ENCODE results near the gene IL15RA. TPM values are rescaled to one million over a fixed set of nuclear protein-coding genes. Genes with fewer than 3 reads are reported as not detected.
"Not testable (repeated sequence)": the region's sequence is repeated elsewhere in the genome, so short reads cannot be mapped to it uniquely, and the experiment has no call there.

IL15RA gene
- total RNA-seq, 4 donors from 2014 or later: 10.6 to 34.3 (median 22.8) TPM

- Histone ChIP-seq H3K4me3 (replicated peaks in 1 of 3) (no peak overlapping the region), H3K27me3 (no peaks in the 10 kb centered on the region), H3K36me3 (peaks cover 82 to 90% of the 10 kb centered on the region in 2 donors), H3K27ac (no peak overlapping the region), H3K4me1 (no peaks in the 10 kb centered on the region), H3K9me3 (no peaks in the 10 kb centered on the region)
- WGBS, 2 donors: 93 to 97% methylated on average over 4 of the region's 4 CpGs
- intact Hi-C loops (cut with DNase I): no loop called here
- DNase-seq: no peak
- no peak for TF ChIP-seq POLR2A (IDR thresholded peaks at IDR 0.05)
- TF ChIP-seq, protein P1, sequence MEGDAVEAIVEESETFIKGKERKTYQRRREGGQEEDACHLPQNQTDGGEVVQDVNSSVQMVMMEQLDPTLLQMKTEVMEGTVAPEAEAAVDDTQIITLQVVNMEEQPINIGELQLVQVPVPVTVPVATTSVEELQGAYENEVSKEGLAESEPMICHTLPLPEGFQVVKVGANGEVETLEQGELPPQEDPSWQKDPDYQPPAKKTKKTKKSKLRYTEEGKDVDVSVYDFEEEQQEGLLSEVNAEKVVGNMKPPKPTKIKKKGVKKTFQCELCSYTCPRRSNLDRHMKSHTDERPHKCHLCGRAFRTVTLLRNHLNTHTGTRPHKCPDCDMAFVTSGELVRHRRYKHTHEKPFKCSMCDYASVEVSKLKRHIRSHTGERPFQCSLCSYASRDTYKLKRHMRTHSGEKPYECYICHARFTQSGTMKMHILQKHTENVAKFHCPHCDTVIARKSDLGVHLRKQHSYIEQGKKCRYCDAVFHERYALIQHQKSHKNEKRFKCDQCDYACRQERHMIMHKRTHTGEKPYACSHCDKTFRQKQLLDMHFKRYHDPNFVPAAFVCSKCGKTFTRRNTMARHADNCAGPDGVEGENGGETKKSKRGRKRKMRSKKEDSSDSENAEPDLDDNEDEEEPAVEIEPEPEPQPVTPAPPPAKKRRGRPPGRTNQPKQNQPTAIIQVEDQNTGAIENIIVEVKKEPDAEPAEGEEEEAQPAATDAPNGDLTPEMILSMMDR (IDR thresholded peaks at IDR 0.05): no peak
Observed at GRCh38 chr10:5913736-5914135, 63.6 kb downstream of the IL15RA start.

GRCh38 chr10:5911670-5912069 is 65.7 kb downstream of the IL15RA start:
- Histone ChIP-seq H3K4me1 (no peaks in the 10 kb centered on the region), H3K36me3 (peaks cover 63 to 69% of the 10 kb centered on the region in 2 donors), H3K9me3 (no peaks in the 10 kb centered on the region), H3K4me3 (replicated peaks in 1 of 3) (no peak overlapping the region), H3K27me3 (no peaks in the 10 kb centered on the region), H3K27ac (no peak overlapping the region)
- DNase-seq: no peak
- TF ChIP-seq POLR2A (IDR thresholded peaks at IDR 0.05): no peak
- TF ChIP-seq, protein P1 (IDR thresholded peaks at IDR 0.05): no peak
- 92 to 98% methylated on average over 4 of the region's 4 CpGs for whole genome bisulfite sequencing, 2 donors
- intact Hi-C loops (cut with DNase I): no loop called here

DNA sequence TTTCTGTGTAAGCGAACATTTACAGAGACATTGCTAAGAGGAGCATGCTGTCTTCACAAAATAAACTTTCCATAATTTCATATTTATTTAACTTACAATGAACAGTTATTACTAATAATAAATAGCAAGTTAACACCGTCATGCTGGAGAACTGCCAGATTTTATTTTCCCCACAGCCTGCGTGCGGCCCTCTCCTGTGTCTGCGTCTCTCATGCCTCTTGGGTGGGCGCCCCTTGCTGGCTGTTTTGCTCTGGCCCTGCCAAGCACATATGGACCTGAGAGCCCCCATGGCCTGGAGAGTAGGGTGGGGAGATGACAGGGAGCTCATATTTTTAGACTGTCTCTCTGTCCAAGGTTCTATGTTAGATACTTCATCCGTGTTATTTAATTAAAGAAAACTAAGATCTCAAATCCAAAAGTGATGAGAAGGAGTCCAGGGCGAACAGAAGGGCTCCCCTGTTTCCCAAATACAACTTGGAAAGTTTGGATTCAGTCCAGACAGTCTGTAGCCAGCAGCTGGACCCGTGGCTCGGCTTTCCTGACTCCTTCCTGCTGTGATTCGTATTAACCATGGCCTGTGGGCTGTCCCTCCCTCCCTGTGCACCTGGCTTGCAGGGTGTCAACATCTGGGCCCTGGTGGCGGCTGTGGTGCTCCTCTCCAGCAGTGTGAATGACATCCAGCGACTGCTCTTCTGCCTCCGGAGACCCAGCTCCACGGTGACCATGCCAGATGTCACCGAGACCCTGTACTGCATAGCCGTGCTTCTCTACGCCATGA is 66.8 kb downstream of the IL15RA start:
- H3K4me1 ChIP-seq: no peaks in the 10 kb centered on the region
- no peak overlapping the region for H3K27ac ChIP-seq

DNA sequence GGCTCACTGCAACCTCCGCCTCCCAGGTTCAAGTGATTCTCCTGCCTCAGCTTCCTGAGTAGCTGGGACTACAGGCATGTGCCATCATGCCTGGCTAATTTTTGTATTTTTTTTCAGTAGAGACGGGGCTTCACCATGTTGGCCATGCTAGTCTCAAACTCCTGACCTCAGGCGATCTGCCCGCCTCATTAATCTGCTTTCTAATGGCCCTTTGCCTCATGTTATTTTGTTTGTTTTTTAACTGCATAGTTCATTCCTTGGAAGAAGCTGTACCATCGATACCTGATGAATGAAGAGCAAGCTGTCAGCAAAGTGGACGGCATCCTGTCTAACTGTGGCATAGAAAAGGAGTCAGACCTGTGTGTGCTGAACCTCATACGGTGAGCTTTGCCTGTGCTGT is 68.7 kb downstream of the IL15RA start:
- intact Hi-C loops (cut with DNase I); H3K27ac ChIP-seq: not testable (repeated sequence)

More for the DNA sequence above, 66.8 kb downstream of the IL15RA start:
- 84 to 90% methylated on average over 14 to 15 of the region's 18 CpGs for WGBS, 2 donors
- H3K4me3 ChIP-seq (replicated peaks in 1 of 3): no peak overlapping the region
- DNase-seq: no peak
- H3K36me3 ChIP-seq: peaks cover 53 to 60% of the 10 kb centered on the region in 2 donors
- intact Hi-C loops (cut with DNase I): no loop called here
- no peaks in the 10 kb centered on the region for H3K9me3 ChIP-seq
- H3K27me3 ChIP-seq: no peaks in the 10 kb centered on the region
- TF ChIP-seq, protein P1 (IDR thresholded peaks at IDR 0.05): no peak
- no peak for TF ChIP-seq POLR2A (IDR thresholded peaks at IDR 0.05)

DNA sequence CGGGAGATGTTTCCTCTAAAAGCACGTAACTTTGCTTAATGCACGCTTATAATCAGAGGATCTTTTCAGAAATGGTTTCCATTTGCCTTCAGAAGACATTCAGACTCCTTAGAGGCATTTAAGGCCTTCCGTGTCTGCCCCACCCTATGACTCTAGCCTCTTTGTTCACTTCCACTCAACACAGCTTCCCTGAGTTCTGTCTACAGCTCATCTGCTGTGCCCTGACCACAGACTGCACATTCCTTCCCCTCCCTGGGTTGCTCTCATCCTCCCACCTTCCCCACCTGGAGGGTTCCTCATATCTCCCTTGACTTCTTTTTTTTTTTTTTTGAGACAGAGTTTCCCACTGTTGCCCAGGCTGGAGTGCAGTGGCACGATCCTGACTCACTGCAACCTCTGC is 70.7 kb downstream of the IL15RA start:
- no peak for TF ChIP-seq POLR2A (IDR thresholded peaks at IDR 0.05)
- Histone ChIP-seq H3K4me1 (no peaks in the 10 kb centered on the region), H3K4me3 (replicated peaks in 1 of 3) (no peak overlapping the region), H3K27me3 (no peaks in the 10 kb centered on the region), H3K36me3 (peaks cover 23 to 27% of the 10 kb centered on the region in 2 donors), H3K9me3 (no peaks in the 10 kb centered on the region), H3K27ac (no peak overlapping the region)
- intact Hi-C loops (cut with DNase I): no loop called here
- 90 to 97% methylated on average over 5 of the region's 5 CpGs for whole genome bisulfite sequencing, 2 donors
- DNase-seq: no peak

More for the DNA sequence above, 68.7 kb downstream of the IL15RA start:
- not testable (repeated sequence) for H3K27me3 ChIP-seq; DNase-seq; H3K9me3 ChIP-seq; H3K4me3 ChIP-seq (replicated peaks in 1 of 3); H3K4me1 ChIP-seq
- peaks cover 36 to 42% of the 10 kb centered on the region in 2 donors for H3K36me3 ChIP-seq
- 92% methylated on average over 7 of the region's 7 CpGs for WGBS, 2 donors

DNA sequence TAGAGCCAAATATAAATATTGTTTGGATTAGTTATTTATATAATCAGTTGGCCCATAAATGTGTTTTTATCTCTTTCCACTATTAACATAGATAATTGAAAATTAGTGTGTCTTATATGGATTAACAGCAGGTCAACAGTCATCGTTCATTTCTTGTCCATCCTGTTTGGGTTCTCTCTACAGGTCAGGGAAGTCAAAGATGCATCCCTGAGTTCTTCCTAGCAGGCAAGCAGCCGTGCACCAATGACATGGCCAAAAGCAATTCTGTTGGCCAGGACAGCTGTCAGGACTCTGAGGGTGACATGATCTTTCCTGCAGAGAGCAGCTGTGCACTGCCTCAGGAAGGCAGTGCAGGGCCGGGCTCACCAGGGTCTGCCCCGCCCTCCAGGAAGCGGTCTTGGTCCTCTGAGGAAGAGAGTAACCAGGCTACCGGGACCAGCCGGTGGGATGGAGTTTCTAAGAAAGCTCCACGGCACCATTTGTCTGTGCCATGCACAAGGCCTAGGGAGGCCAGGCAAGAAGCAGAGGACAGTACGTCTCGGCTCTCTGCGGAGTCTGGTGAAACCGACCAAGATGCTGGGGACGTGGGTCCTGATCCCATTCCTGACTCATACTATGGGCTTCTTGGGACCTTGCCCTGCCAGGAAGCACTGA is 71.4 kb downstream of the IL15RA start:
- TF ChIP-seq, protein P1 (IDR thresholded peaks at IDR 0.05): no peak
- no peak for TF ChIP-seq POLR2A (IDR thresholded peaks at IDR 0.05)
- peak; percentile 5 to 13 for DNase-seq
- no peak overlapping the region for H3K4me3 ChIP-seq (replicated peaks in 1 of 3)
- H3K4me1 ChIP-seq: no peaks in the 10 kb centered on the region
- no peak overlapping the region for H3K27ac ChIP-seq
- intact Hi-C loops (cut with DNase I): no loop called here
- 71 to 85% methylated on average over 3 to 8 of the region's 13 CpGs for WGBS, 2 donors
- no peaks in the 10 kb centered on the region for H3K27me3 ChIP-seq
- H3K9me3 ChIP-seq: no peaks in the 10 kb centered on the region
- H3K36me3 ChIP-seq: peaks cover 17 to 20% of the 10 kb centered on the region in 2 donors

Measured in thyroid gland (tissue), 4 donors.